Heart left ventricle (tissue), 13 donors: ENCODE results near the gene ANTXRL.

ENCODE experiments used
- POLR2A ChIP-seq, 2 donors: fragments of 450-650 bp; IDR thresholded peaks; one replicate each; pipeline ENCODE4 v1.6.1; 2017; ENCODE audit warnings: antibody characterized with exemption in 2 of 2, mild to moderate bottlenecking in 2 of 2, moderate library complexity in 2 of 2
- TF ChIP-seq, protein P1 (sequence below), 12 donors: fragments of 200-600 bp; sonication (generic) in 4 of 12; IDR thresholded peaks; one replicate each; pipeline versions ENCODE4 v1.5.0 to v1.8.0; 2018 to 2022; ENCODE audit warnings: antibody characterized with exemption in 12 of 12, mild to moderate bottlenecking in 5 of 12
- donor health status: ischemic (EF 13 %, LVEDD 7.1; RV severe dilation, severe dysfunction).
- donor health status: DM: no; HTN: yes; CAD: no.
- donor health status: DM: no; HTN: no; CAD: no.
- donor health status: ischemic (EF 25% LVEDD 6.9; RV normal size, moderate dysfunction).
- donor health status: ischemic (EF 25% LVEDD 5.7; RV mildly dilated, moderate dysfunction).
- donor health status: ischemic (EF 35%, LVEDD 5.7; RV mildly dilated, moderate dysfunction).
- donor health status: nonischemic (EF 11% LVEDD 7.7; RV severe dilation, severe dysfunction).
- donor health status: DM: yes; HTN: yes; CAD: no.
- donor health status: PGD.
- donor health status: ischemic (EF 29% LVEDD 5.4; RV normal size, mild dysfunction).
- donor health status: nonischemic (EF 23%, LVEDD 6.1; RV moderate dilation, normal function).

- TF ChIP-seq, protein P1, sequence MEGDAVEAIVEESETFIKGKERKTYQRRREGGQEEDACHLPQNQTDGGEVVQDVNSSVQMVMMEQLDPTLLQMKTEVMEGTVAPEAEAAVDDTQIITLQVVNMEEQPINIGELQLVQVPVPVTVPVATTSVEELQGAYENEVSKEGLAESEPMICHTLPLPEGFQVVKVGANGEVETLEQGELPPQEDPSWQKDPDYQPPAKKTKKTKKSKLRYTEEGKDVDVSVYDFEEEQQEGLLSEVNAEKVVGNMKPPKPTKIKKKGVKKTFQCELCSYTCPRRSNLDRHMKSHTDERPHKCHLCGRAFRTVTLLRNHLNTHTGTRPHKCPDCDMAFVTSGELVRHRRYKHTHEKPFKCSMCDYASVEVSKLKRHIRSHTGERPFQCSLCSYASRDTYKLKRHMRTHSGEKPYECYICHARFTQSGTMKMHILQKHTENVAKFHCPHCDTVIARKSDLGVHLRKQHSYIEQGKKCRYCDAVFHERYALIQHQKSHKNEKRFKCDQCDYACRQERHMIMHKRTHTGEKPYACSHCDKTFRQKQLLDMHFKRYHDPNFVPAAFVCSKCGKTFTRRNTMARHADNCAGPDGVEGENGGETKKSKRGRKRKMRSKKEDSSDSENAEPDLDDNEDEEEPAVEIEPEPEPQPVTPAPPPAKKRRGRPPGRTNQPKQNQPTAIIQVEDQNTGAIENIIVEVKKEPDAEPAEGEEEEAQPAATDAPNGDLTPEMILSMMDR (IDR thresholded peaks at IDR 0.05) = no peak
- TF ChIP-seq POLR2A (IDR thresholded peaks at IDR 0.05) = no peak
Observed at GRCh38 chr10:46328853-46329689, 42.3 kb downstream of the ANTXRL start.
